ENCODE data around the gene TOMM40.
"Not testable (repeated sequence)": the region's sequence is repeated elsewhere in the genome, so short reads cannot be mapped to it uniquely, and the experiment has no call there.

Gene TOMM40

GRCh38 chr19:44872661-44873060, 18.4 kb upstream of the TOMM40 start:
- no peak for DNase-seq

DNA sequence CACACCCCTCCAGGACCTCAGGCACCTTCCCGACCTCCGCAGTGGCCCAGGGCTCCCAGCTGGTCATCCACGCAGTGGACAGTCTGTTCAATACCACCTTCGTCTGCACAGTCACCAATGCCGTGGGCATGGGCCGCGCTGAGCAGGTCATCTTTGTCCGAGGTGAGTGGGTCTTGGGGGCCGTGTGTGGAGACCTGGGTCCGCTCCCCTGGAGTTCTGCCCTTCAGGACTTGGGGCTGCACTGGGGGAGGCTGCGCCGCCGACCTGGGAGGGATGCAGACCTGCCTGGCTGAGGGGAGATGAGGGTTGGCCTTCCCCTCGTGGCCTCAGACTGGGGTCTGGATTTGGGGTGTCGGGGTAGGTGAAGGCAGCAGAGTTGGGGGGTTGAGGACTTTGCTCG, 16.7 kb upstream of the TOMM40 start:
- DNase-seq = no peak

- no peak for DNase-seq
These were observed 15.2 kb upstream of the TOMM40 start for GRCh38 chr19:44875666-44876451.

GRCh38 chr19:44876930-44877535, 14.0 kb upstream of the TOMM40 start:
- DNase-seq = no peak

GRCh38 chr19:44878120-44878865, 12.8 kb upstream of the TOMM40 start:
- no peak for DNase-seq

DNA sequence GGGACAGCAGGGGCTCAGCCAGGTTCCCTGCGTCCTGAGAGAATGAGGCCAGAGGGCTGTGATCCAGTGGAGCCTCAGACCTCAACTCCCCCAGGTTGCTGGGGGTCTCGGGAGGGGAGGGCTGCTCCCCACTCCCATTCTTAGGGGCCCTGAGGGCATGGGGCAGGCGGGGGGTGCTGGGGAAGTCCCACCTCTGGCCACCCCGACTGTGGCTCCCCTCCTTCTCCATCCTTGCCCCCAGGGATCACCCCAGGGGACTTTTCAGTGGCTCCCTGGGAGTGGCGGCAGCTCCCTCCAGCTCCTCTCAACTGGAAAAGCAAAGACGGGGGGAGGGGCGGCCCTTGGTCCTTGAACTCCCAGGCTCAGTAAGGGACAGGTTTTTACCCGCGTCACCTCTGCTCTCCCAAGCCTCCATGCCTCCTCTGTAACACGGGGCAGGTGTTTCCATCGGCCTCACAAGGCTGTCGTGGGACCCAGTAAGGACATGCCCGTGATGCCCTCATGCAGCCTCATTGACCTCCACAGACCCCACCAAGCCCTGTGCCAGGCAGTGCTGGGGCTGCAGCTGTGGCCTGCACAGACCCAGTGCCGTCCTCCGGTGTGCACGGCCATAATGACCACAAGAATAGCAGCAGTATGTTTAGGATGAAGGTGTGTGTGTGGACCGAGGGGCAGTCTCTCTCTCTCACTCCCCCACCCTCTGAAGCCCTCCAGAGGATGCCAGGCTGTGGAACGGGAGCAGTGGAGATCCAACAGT, 11.6 kb upstream of the TOMM40 start:
- no peak for DNase-seq

- no peak for DNase-seq
These were observed 9.0 kb upstream of the TOMM40 start for GRCh38 chr19:44882063-44882462.

DNA sequence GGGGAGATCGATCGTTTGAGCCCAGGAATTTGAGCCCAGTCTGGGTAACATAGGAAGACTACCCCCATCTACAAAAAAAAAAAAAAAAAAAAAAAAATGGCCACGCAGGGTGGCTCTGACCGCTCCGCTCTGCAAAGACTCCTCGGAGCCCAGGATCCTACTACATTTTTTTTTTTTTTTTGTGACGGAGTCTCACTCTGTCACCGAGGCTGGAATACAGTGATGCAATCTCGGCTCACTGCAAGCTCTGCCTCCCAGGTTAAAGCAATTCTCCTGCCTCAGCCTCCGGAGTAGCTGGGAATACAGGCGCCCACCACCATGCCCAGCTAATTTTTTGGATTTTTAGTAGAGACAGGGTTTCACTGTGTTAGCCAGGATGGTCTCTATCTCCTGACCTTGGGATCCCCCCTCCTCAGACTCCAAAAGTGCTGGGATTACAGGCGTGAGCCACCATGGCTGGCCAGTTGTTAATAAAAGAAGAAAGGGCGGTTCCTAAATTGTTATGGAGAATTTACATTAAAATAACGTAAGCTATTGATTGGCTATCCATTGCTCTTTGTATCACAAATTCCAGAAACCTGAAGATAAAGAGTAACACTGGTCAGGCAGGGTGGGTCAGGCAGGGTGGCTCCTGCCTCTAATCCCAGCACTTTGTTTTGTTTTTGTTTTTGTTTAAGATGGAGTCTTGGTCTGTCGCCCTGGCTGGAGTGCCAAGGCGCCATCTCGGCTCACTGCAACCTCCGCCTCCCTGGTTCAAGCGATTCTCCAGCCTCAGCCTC, 8.2 kb upstream of the TOMM40 start:
- not testable (repeated sequence) for DNase-seq

- DNase-seq = no peak
These were observed 7.1 kb upstream of the TOMM40 start for GRCh38 chr19:44883922-44884321.

GRCh38 chr19:44884566-44884965, 6.5 kb upstream of the TOMM40 start:
- no peak for DNase-seq

- no peak for DNase-seq
These were observed 4.9 kb upstream of the TOMM40 start for GRCh38 chr19:44886141-44886540.

DNA sequence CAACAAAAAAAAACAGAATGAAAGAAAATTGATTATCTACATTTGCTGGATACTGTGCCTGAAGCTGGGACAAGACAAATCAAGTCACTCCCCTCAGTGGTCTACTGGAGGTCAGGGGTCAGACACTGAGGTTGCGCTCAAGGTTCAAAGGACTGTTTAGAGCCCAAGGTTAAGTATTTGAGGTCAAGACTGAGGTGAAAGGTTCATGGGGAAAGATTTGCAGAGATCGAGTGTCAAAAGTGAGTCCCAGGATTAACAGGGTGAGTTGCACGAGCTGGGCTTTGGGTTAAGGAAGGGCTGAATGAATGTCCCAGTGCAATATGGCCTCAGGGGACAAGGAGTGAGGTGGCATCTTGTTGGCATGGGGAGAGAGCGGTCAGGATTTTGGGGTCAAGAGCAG, 3.4 kb upstream of the TOMM40 start:
- no peak for DNase-seq

DNA sequence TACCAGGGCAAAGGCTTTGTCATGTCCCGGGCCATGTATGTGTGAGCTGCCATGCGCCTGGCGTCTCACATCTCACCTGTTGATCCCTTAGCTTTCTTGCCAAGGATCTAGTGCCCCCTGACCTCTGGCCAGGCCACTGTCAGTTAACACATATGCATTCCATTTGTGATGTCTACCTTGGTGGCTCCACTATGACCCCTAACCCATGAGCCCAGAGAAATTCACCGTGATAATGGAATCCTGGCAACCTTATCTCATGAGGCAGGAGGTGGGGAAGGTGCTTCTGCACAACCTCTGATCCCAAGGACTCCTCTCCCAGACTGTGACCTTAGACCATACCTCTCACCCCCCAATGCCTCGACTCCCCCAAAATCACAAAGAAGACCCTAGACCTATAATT, 2.7 kb upstream of the TOMM40 start:
- not testable (repeated sequence) for DNase-seq

- DNase-seq = no peak
These were observed 1.2 kb upstream of the TOMM40 start for GRCh38 chr19:44889830-44890365.

GRCh38 chr19:44890366-44891015, 563 bp upstream of the TOMM40 start:
- peak; percentile 99 for DNase-seq

- DNase-seq = no peak
These were observed 1.9 kb downstream of the TOMM40 start for GRCh38 chr19:44892932-44893331.

DNA sequence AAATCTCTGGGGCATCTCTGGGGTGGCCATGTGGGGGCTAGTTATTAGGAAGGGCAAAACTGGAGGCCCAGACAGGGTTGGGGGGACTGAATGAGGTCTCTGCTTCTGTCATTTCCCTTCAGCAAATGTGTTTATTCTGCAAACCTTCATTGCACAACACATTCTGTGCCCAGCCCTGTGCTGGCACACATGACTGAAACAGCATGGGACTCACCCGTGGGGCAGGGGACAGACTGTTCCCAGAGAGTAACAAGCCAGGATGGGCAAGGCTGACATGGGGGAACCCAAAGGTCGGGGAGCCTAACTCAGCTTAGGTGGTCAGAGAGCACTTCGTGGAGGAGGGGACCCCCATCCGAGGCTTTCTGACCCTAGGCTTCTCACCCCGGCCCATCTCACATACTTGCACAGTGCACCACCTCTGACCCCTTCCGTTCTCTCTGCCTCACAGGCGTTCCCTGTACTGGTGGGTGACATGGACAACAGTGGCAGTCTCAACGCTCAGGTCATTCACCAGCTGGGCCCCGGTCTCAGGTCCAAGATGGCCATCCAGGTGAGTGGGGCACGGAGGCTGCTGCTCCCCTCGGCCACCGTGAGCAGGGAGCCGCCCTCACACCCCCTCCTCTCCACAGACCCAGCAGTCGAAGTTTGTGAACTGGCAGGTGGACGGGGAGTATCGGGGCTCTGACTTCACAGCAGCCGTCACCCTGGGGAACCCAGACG, 2.4 kb downstream of the TOMM40 start:
- no peak for DNase-seq

GRCh38 chr19:44894052-44894400, 3.0 kb downstream of the TOMM40 start:
- no peak for DNase-seq

DNA sequence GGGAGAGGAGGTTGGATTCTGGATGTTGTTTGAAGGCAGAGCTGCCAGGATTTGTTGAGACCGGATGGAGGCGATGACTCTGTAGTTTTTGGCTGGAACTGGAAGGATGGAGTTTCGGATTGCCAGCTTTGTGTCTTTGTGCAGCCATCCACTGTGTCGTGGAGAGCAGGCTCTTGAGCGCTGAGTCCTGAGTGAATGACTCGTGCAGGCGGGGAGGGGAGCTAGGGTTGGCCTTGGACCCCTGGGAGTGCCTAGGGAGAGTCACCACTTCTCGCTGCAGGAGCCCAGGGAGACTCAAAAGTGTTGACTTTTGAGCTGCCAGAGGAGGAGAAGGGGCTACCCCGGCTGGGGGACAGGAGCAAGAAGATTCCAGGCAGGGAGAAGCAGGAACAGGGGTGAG, 3.9 kb downstream of the TOMM40 start:
- DNase-seq = no peak

DNA sequence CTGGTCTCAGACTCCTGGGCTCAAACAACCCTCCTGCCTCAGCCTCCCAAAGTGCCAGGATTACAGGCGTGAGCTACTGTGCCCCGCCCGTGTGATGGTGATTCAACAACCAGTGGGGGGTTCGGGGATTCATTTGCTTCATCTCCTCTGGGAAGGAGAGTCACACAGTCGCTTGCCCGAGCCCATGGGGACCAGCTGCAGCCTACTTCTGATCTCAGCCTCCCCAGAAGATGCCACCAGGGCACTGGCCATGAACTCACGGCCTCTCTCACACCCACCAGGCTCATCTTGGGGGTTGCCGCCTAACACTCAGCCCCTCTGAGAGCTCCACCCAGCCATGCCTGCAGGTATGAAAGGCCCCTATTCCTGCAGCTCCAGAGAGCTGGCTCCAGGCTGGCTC, 6.8 kb downstream of the TOMM40 start:
- no peak for DNase-seq
